ENCODE data around the gene HSPA12A.

The HSPA12A gene

DNA sequence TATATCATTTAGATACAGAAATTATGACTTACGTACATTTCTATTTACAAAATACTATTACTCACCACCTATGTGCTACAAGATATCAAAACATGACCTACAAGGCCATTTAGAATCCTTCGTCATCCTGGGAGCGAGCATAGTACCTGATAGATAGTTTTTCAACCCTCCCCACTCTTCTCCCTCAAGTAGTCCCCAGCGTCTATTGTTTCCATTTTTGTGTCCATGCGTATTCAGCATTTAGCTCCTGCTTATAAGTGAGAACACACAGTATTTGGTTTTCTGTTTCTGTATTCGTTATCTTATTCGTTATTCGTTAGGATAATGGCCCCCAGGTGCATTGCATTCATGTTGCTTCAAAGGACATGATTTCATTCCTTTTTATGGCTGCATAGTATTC is 93.5 kb downstream of the HSPA12A start:
- TF ChIP-seq, protein P1, sequence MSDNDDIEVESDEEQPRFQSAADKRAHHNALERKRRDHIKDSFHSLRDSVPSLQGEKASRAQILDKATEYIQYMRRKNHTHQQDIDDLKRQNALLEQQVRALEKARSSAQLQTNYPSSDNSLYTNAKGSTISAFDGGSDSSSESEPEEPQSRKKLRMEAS (IDR thresholded peaks at IDR 0.05) = no peak
- no peak for TF ChIP-seq NFIC (IDR thresholded peaks at IDR 0.05)
- TF ChIP-seq EP300 (IDR thresholded peaks at IDR 0.05; ENCODE audit: borderline replicate concordance) = no peak
- TF ChIP-seq TEAD4 (IDR thresholded peaks at IDR 0.05) = no peak
- no peak for TF ChIP-seq CEBPB (IDR thresholded peaks at IDR 0.05)
- TF ChIP-seq CREB1 (IDR thresholded peaks at IDR 0.05; ENCODE audit: low read depth) = no peak
- no peak for TF ChIP-seq YY1 (IDR thresholded peaks at IDR 0.05; ENCODE audit: low read depth)
- TF ChIP-seq RAD21 (IDR thresholded peaks at IDR 0.05; ENCODE audit: low read depth) = no peak
- no peak for TF ChIP-seq TCF12 (IDR thresholded peaks at IDR 0.05; ENCODE audit: low read depth)

DNA sequence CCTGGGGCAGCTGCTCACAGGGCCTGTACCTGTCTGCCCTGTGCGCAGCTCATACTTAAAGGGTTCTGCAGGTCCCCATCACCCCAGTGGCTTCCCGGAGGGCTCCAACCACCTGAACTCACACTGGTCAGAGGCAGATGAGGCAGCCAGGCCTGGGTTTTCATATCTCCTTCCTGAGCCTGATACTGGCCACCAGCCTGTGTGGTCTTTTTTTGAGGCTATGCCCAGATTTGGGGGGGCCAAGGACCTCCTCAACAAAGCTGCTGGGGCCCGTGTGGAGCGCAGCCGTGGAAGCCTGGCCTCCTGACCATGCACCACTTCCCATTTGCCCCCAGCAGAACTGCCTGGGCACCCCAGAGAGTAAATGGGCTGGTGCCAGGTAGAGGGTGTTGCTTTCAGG is 95.9 kb downstream of the HSPA12A start:
- no peak for TF ChIP-seq FOXM1 (IDR thresholded peaks at IDR 0.05; ENCODE audit: borderline replicate concordance, low read depth)
- TF ChIP-seq TCF12 (IDR thresholded peaks at IDR 0.05; ENCODE audit: low read depth) = no peak
- TF ChIP-seq, protein P1 (IDR thresholded peaks at IDR 0.05) = no peak
- TF ChIP-seq, protein P2, sequence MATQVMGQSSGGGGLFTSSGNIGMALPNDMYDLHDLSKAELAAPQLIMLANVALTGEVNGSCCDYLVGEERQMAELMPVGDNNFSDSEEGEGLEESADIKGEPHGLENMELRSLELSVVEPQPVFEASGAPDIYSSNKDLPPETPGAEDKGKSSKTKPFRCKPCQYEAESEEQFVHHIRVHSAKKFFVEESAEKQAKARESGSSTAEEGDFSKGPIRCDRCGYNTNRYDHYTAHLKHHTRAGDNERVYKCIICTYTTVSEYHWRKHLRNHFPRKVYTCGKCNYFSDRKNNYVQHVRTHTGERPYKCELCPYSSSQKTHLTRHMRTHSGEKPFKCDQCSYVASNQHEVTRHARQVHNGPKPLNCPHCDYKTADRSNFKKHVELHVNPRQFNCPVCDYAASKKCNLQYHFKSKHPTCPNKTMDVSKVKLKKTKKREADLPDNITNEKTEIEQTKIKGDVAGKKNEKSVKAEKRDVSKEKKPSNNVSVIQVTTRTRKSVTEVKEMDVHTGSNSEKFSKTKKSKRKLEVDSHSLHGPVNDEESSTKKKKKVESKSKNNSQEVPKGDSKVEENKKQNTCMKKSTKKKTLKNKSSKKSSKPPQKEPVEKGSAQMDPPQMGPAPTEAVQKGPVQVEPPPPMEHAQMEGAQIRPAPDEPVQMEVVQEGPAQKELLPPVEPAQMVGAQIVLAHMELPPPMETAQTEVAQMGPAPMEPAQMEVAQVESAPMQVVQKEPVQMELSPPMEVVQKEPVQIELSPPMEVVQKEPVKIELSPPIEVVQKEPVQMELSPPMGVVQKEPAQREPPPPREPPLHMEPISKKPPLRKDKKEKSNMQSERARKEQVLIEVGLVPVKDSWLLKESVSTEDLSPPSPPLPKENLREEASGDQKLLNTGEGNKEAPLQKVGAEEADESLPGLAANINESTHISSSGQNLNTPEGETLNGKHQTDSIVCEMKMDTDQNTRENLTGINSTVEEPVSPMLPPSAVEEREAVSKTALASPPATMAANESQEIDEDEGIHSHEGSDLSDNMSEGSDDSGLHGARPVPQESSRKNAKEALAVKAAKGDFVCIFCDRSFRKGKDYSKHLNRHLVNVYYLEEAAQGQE (IDR thresholded peaks at IDR 0.05; ENCODE audit: low read depth) = no peak
- TF ChIP-seq TEAD4 (IDR thresholded peaks at IDR 0.05) = no peak
- TF ChIP-seq EGR1 (IDR thresholded peaks at IDR 0.05) = no peak
- TF ChIP-seq TAF1 (IDR thresholded peaks at IDR 0.05; ENCODE audit: low read depth) = no peak
- TF ChIP-seq YY1 (IDR thresholded peaks at IDR 0.05; ENCODE audit: low read depth) = no peak
- TF ChIP-seq, protein P3, sequence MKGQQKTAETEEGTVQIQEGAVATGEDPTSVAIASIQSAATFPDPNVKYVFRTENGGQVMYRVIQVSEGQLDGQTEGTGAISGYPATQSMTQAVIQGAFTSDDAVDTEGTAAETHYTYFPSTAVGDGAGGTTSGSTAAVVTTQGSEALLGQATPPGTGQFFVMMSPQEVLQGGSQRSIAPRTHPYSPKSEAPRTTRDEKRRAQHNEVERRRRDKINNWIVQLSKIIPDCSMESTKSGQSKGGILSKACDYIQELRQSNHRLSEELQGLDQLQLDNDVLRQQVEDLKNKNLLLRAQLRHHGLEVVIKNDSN (IDR thresholded peaks at IDR 0.05) = no peak
- no peak for TF ChIP-seq CREB1 (IDR thresholded peaks at IDR 0.05; ENCODE audit: low read depth)
- no peak for TF ChIP-seq RAD21 (IDR thresholded peaks at IDR 0.05; ENCODE audit: low read depth)
- TF ChIP-seq ZBTB7A (IDR thresholded peaks at IDR 0.05; ENCODE audit: low read depth) = no peak
- TF ChIP-seq EP300 (IDR thresholded peaks at IDR 0.05; ENCODE audit: borderline replicate concordance) = no peak
- no peak for TF ChIP-seq CEBPB (IDR thresholded peaks at IDR 0.05)
- TF ChIP-seq NFIC (IDR thresholded peaks at IDR 0.05) = no peak

DNA sequence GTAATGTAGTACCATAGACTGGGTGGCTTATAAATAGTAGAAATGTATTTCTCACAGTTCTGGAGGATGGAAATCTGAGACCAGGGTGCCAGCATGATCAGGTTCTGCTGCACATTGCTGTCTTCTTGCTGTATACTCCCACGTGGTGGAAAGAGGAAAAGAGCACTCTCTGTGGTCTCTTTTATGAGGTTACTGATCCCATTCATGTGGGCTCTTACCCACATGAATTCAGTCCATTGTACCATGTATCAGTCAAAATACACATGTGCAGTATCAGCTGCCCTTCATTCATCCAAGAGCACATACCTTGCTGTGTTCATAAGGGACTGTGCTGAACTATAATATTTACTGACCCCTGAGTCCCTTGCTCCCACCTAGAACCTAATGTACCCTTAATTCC is 104.5 kb downstream of the HSPA12A start:
- TF ChIP-seq, protein P3 (IDR thresholded peaks at IDR 0.05) = no peak
- TF ChIP-seq EGR1 (IDR thresholded peaks at IDR 0.05) (no peak), CREB1 (IDR thresholded peaks at IDR 0.05; ENCODE audit: low read depth) (no peak)

DNA sequence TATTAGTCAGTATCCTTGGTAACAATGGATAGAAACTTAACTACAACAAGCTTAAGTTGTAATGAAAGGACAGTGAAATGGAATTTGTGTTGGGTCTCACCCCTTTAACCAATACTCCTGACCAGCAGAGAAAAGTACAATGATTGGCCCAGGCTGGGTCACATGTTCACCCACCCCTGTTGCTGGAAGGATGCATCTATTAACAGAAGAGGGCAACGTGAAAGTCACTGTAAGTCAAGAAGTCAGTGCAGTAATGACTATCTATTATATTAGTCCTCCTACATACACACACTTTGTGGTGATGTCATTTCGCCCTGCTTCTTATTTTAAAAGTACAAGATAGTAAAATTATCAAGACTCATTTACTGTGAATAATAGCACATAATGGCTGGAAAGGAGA is 105.4 kb downstream of the HSPA12A start:
- TF ChIP-seq, protein P3 (IDR thresholded peaks at IDR 0.05) = peak; percentile 72
- TF ChIP-seq TEAD4 (IDR thresholded peaks at IDR 0.05) = no peak

DNA sequence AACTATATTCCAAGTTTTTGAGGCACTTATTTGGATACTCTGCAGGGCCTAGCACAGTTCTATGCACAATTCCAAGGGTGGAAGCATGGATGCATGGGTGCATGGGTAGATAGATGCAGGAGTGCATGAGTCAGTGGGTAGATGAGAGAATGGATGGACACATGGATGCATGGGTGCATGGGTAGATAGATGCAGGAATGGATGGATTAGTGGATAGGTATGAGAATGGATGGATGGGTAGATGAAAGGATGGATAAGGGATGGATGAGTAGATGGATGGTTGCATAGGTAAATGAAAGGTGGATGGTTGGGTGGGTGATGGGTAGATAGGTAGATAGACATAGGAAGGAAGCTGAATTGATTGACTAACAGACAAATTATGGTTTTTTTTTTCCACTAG is 106.0 kb downstream of the HSPA12A start:
- TF ChIP-seq TEAD4 (IDR thresholded peaks at IDR 0.05) (no peak), FOXM1 (IDR thresholded peaks at IDR 0.05; ENCODE audit: borderline replicate concordance, low read depth) (no peak), EP300 (IDR thresholded peaks at IDR 0.05; ENCODE audit: borderline replicate concordance) (no peak), TAF1 (IDR thresholded peaks at IDR 0.05; ENCODE audit: low read depth) (no peak), CREB1 (IDR thresholded peaks at IDR 0.05; ENCODE audit: low read depth) (no peak), YY1 (IDR thresholded peaks at IDR 0.05; ENCODE audit: low read depth) (no peak)
- TF ChIP-seq, protein P1 (IDR thresholded peaks at IDR 0.05) = no peak

DNA sequence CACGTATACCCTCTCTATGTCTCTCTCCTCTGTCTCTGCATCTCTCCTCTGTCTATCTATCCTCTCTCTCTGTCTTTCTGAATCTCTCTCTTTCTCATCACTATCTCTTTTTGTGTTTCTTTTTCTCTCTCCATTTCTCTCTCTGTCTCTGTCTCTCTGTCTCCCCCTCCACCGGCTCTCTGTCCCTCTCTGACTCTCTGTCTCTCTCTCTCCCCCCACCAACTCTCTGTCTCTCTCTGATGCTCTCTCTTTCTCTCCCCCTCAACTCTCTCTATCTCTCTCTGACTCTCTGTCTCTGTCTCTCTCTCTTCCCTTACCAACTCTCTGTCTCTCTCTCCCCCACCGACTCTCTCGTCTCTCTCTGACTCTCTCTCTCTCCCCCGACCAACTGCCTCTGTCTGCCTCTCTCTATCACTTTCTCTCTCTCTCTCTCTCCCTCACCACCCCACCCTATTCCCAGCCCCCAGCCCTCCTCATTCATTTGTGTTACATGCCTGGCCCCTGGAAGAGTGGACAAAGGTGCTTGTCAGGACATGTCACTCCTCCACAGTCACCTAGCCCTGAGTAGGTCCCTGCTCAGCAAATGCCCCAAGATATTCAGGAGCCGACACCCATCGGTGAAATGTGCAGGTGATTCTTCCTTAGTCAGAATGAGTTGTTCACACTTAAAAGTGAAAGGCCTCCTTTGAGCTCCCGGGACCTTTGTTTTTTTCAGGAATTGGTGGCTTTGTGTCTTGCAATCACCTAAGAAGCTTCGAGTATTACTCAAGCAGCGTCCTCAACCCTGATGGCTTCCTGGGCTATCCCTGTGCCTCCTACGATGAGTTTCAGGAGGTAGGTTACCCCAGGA is 108.0 kb downstream of the HSPA12A start:
- no peak for TF ChIP-seq NFIC (IDR thresholded peaks at IDR 0.05)
- TF ChIP-seq TEAD4 (IDR thresholded peaks at IDR 0.05) = no peak
- TF ChIP-seq, protein P2 (IDR thresholded peaks at IDR 0.05; ENCODE audit: low read depth) = no peak
- TF ChIP-seq TAF1 (IDR thresholded peaks at IDR 0.05; ENCODE audit: low read depth) = no peak
- TF ChIP-seq ZBTB7A (IDR thresholded peaks at IDR 0.05; ENCODE audit: low read depth) = no peak
- TF ChIP-seq, protein P3 (IDR thresholded peaks at IDR 0.05) = no peak
- TF ChIP-seq, protein P1 (IDR thresholded peaks at IDR 0.05) = no peak
- TF ChIP-seq EGR1 (IDR thresholded peaks at IDR 0.05) = no peak
- no peak for TF ChIP-seq CREB1 (IDR thresholded peaks at IDR 0.05; ENCODE audit: low read depth)
- no peak for TF ChIP-seq CEBPB (IDR thresholded peaks at IDR 0.05)
